PC-3 (cell line): ENCODE data around the gene UACA.

ENCODE experiments used
- CTCF ChIP-seq: fragments of 300-600 bp; sonication (generic); conservative IDR thresholded peaks from 2 replicates; pipeline ENCODE4 v1.5.1; 2017; ENCODE audit warnings: antibody characterized with exemption, low read depth, mild to moderate bottlenecking, low read length
- EZH2 ChIP-seq: fragments of 300-600 bp; sonication (generic); IDR thresholded peaks from one replicate; pipeline ENCODE4 v1.6.1; 2017; ENCODE audit warnings: antibody characterized with exemption, mild to moderate bottlenecking, low read length; ENCODE audit not compliant: unreplicated experiment

GRCh38 chr15:70704731-70705130 is 58.6 kb downstream of the UACA start:
- TF ChIP-seq CTCF = no peak
- TF ChIP-seq EZH2 = no peak
